Mammary epithelial cell (primary cell): ENCODE data around the gene ARHGEF9.

Experiments
- CTCF ChIP-seq, 2 donors: IDR thresholded peaks in 1 of 2; conservative IDR thresholded peaks in 1 of 2; 2 replicates each; pipeline ENCODE4 v1.5.1; 2011 to 2012; ENCODE audit warnings: inconsistent platforms in 2 of 2, low read length in 2 of 2, mild to moderate bottlenecking in 2 of 2, control low read depth in 1 of 2, low read depth in 1 of 2; ENCODE audit not compliant: insufficient read depth in 1 of 2; ENCODE audit errors: extremely low read depth in 1 of 2
- EZH2 ChIP-seq: IDR thresholded peaks from 2 replicates; pipeline ENCODE4 v1.6.1; 2012; ENCODE audit warnings: low read length, inconsistent platforms, borderline replicate concordance

GRCh38 chrX:63784902-63785707, at the start of gene ARHGEF9:
- no peak for TF ChIP-seq EZH2
- TF ChIP-seq CTCF (conservative IDR thresholded peaks at IDR 0.05 in 1 of 2, IDR thresholded peaks at IDR 0.05 in 1 of 2; ENCODE audit: extremely low read depth in 1 of 2, insufficient read depth in 1 of 2, low read depth in 1 of 2, low read length in 2 of 2), result no peak
